PFSK-1 (cell line): ENCODE measurements around the gene CYP27A1.

ENCODE experiments used
- FOXP2 ChIP-seq: optimal IDR thresholded peaks from 2 replicates; pipeline ENCODE3; 2011; ENCODE audit warnings: borderline replicate concordance, control low read depth, inconsistent platforms; ENCODE audit not compliant: insufficient read depth; ENCODE audit errors: extremely low read length, extremely low read depth
- POLR2AphosphoS5 ChIP-seq: IDR thresholded peaks from 2 replicates; pipeline ENCODE4 v1.6.1; 2012; ENCODE audit warnings: low read depth, mild to moderate bottlenecking, control low read depth, low read length, moderate library complexity
- SIN3A ChIP-seq: IDR thresholded peaks from 2 replicates; pipeline ENCODE4 v1.6.1; 2012; ENCODE audit warnings: mild to moderate bottlenecking, low read length, moderate library complexity, borderline replicate concordance; ENCODE audit not compliant: insufficient read depth
- TAF1 ChIP-seq: IDR thresholded peaks from 2 replicates; pipeline ENCODE4 v1.6.1; 2012; ENCODE audit warnings: low read length, control low read depth, borderline replicate concordance; ENCODE audit not compliant: insufficient read depth
- TF ChIP-seq, protein P1 (sequence below), 2 experiments: IDR thresholded peaks; 2 replicates each; pipeline versions ENCODE4 v1.6.1 to v1.8.0; 2011 to 2012; ENCODE audit warnings: low read depth in 2 of 2, low read length in 2 of 2, control low read depth in 1 of 2, inconsistent platforms in 1 of 2, mild to moderate bottlenecking in 1 of 2, moderate library complexity in 1 of 2; ENCODE audit not compliant: insufficient read depth in 1 of 2

CYP27A1 gene

DNA sequence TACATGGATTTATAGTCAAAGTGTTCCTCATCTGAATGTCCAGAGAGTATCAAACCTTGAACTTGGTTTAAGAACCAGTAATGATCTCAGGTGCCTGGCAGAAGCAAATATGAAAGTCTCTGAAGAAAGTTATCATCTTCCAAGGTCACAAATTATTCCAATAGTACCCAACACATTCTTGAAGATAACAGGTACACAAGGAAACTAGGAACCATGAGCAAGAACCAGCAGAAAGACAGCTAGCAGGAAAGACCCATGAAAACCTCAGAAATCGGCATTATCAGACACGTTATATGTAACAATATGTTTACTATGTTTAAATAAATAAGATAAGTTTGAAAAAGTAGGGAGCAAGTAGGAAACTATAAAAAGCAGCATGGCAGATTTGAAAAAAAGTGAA, 55.5 kb downstream of the CYP27A1 start:
- TF ChIP-seq SIN3A, result no peak
- no peak for TF ChIP-seq FOXP2
- TF ChIP-seq TAF1, result no peak
- no peak for TF ChIP-seq POLR2AphosphoS5
- TF ChIP-seq, protein P1, sequence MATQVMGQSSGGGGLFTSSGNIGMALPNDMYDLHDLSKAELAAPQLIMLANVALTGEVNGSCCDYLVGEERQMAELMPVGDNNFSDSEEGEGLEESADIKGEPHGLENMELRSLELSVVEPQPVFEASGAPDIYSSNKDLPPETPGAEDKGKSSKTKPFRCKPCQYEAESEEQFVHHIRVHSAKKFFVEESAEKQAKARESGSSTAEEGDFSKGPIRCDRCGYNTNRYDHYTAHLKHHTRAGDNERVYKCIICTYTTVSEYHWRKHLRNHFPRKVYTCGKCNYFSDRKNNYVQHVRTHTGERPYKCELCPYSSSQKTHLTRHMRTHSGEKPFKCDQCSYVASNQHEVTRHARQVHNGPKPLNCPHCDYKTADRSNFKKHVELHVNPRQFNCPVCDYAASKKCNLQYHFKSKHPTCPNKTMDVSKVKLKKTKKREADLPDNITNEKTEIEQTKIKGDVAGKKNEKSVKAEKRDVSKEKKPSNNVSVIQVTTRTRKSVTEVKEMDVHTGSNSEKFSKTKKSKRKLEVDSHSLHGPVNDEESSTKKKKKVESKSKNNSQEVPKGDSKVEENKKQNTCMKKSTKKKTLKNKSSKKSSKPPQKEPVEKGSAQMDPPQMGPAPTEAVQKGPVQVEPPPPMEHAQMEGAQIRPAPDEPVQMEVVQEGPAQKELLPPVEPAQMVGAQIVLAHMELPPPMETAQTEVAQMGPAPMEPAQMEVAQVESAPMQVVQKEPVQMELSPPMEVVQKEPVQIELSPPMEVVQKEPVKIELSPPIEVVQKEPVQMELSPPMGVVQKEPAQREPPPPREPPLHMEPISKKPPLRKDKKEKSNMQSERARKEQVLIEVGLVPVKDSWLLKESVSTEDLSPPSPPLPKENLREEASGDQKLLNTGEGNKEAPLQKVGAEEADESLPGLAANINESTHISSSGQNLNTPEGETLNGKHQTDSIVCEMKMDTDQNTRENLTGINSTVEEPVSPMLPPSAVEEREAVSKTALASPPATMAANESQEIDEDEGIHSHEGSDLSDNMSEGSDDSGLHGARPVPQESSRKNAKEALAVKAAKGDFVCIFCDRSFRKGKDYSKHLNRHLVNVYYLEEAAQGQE (IDR thresholded peaks at IDR 0.05; ENCODE audit: insufficient read depth in 1 of 2, low read depth in 2 of 2, low read length in 2 of 2), result no peak

DNA sequence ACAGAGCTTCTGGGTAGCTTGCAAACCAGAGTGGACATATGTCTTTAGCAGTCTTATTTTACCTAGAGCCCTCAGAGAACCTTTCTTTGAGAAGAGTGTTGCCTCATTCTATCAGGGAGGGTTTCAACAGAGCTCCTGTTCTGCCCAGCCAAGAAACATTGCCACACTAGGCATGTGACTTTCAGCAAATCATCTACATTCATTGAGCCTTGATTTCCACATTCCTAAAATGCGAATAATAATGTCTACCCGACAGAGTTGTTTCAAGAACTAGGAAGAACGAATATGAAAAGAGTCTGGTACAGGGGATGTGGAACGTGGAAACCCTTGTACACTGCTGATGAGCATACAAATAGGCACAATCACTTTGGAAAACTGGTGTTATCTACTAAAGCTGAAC, 57.5 kb downstream of the CYP27A1 start:
- TF ChIP-seq TAF1, result no peak
- TF ChIP-seq POLR2AphosphoS5, result no peak

DNA sequence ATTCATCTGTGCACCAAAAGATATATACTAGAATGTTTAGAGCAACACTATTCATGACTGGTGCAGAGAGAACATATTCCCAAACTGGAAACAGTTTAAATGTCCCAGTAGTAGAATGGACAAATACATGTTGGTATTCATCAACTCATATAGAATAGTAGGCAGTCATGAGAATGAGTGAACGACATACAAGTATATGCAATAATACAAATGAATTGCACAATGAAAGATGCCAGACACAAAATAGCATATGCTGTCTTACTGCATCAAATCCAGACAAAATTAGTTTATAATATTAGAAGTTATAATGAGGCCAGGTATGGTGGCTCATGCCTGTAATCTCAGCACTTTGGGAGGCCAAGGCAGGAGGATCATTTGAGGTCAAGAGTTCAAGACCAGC, 57.9 kb downstream of the CYP27A1 start:
- no peak for TF ChIP-seq POLR2AphosphoS5
- no peak for TF ChIP-seq FOXP2
- TF ChIP-seq, protein P1 (IDR thresholded peaks at IDR 0.05; ENCODE audit: insufficient read depth in 1 of 2, low read depth in 2 of 2, low read length in 2 of 2), result no peak
- TF ChIP-seq TAF1, result no peak
- no peak for TF ChIP-seq SIN3A

DNA sequence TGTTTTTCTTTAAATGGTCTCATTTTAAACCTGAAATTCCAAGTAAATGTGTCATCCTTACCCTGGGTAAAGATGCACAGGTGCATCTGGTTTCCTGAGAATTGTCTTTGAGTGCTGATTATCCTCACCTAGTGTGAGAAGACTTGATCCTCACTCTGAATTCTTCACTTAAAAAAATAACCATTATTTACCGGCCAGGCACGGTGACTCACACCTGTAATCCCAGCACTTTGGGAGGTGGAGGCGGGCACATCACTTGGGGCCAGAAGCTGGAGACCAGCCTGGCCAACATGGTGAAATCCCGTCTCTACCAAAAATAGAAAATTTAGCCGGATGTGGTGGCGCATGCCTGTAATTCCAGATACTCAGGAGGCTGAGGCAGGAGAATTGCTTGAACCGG, 67.8 kb downstream of the CYP27A1 start:
- TF ChIP-seq FOXP2, result no peak
- TF ChIP-seq TAF1, result no peak
- no peak for TF ChIP-seq SIN3A
- TF ChIP-seq, protein P1 (IDR thresholded peaks at IDR 0.05; ENCODE audit: insufficient read depth in 1 of 2, low read depth in 2 of 2, low read length in 2 of 2), result no peak
- TF ChIP-seq POLR2AphosphoS5, result no peak

DNA sequence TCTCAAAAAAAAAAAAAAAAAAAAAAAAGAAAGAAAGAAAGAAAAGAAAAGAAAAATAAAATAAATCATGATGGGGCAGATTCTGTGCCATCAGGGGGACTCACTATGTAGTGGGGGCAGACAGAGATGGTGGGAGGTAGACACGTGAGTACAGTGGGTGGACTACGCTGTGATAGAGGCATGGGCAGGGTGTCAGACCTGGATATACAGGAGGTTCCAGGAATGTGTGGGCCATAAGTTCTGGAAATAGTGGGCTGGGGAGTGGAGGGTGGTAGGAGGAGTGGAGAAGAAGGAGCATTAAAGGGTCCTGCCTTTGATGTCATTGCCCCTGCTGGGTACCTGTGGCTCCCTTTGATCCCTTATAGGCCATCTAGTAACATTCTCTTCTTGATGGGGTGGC, 68.8 kb downstream of the CYP27A1 start:
- TF ChIP-seq TAF1 (no peak), SIN3A (no peak), POLR2AphosphoS5 (no peak), FOXP2 (no peak)
- TF ChIP-seq, protein P1 (IDR thresholded peaks at IDR 0.05; ENCODE audit: insufficient read depth in 1 of 2, low read depth in 2 of 2, low read length in 2 of 2), result no peak

DNA sequence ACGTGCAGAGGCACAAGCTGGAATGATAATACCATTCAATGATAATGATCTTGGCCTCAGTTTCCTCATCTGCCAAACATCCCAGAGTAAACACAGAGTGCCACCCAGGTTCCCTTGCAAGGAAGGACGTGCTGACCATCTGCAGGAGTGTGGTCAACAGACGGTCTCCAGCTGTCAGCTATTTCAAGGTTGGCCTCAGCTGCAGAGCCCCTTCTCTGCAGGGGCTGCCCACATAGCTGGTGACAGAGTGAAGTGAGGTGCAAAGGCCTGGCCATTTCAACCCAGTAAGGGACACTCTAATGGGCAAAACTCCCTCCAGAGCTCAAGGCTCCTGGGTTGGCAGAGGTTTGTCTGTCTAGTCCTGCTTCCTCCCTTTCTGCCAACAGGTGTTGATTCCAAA, 69.3 kb downstream of the CYP27A1 start:
- TF ChIP-seq TAF1 (no peak), FOXP2 (no peak), SIN3A (no peak), POLR2AphosphoS5 (no peak)
- TF ChIP-seq, protein P1 (IDR thresholded peaks at IDR 0.05; ENCODE audit: insufficient read depth in 1 of 2, low read depth in 2 of 2, low read length in 2 of 2), result no peak
